Keratinocyte (primary cell): ENCODE measurements around the gene VWDE.

ENCODE experiments used
- EZH2 ChIP-seq: IDR thresholded peaks from one replicate; pipeline ENCODE4 v1.6.1; 2012; ENCODE audit warnings: inconsistent platforms, mild to moderate bottlenecking, low read length, moderate library complexity
- TF ChIP-seq, protein P1 (sequence below), 3 experiments: IDR thresholded peaks in 1 of 3; conservative IDR thresholded peaks in 1 of 3; optimal IDR thresholded peaks in 1 of 3; 2 replicates in 2 of 3; 3 replicates in 1 of 3; pipeline versions ENCODE3 to v1.5.1; 2011; ENCODE audit warnings: low read length in 3 of 3, mild to moderate bottlenecking in 3 of 3, moderate library complexity in 2 of 3, control low read depth in 1 of 3, inconsistent platforms in 1 of 3; ENCODE audit not compliant: insufficient read depth in 2 of 3; ENCODE audit errors: extremely low read depth in 1 of 3

DNA sequence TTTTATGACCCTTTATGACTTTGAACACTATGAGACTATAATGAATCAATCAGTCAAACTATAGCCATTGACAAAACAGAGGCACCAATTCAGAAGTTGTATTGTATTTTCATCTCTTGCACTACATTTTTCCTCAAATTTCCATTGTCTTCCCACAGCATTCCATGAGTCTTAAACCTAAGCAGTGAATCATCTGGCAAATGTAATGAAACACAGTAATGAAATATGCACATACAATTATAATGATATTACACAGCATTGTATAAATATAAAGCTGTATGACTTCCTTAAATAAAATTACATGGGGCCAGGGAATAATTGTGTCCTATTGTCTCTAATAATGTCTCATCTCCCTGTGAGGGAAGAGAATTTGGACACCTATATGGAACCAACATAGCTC is 45.0 kb downstream of the VWDE start:
- no peak for TF ChIP-seq EZH2
- TF ChIP-seq, protein P1, sequence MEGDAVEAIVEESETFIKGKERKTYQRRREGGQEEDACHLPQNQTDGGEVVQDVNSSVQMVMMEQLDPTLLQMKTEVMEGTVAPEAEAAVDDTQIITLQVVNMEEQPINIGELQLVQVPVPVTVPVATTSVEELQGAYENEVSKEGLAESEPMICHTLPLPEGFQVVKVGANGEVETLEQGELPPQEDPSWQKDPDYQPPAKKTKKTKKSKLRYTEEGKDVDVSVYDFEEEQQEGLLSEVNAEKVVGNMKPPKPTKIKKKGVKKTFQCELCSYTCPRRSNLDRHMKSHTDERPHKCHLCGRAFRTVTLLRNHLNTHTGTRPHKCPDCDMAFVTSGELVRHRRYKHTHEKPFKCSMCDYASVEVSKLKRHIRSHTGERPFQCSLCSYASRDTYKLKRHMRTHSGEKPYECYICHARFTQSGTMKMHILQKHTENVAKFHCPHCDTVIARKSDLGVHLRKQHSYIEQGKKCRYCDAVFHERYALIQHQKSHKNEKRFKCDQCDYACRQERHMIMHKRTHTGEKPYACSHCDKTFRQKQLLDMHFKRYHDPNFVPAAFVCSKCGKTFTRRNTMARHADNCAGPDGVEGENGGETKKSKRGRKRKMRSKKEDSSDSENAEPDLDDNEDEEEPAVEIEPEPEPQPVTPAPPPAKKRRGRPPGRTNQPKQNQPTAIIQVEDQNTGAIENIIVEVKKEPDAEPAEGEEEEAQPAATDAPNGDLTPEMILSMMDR (optimal IDR thresholded peaks at IDR 0.05 in 1 of 3, IDR thresholded peaks at IDR 0.05 in 1 of 3, conservative IDR thresholded peaks at IDR 0.05 in 1 of 3; ENCODE audit: extremely low read depth in 1 of 3, insufficient read depth in 2 of 3, low read length in 3 of 3), result no peak
